NCI-H226 (cell line): ENCODE measurements around the gene ENKUR.

Experiments used
- DNase-seq: peaks from one replicate; pipeline ENCODE4 v3.0.0-alpha.2; 2015

Gene ENKUR

GRCh38 chr10:24938525-24938924 lies 77.4 kb downstream of the ENKUR start:
- no peak for DNase-seq

DNA sequence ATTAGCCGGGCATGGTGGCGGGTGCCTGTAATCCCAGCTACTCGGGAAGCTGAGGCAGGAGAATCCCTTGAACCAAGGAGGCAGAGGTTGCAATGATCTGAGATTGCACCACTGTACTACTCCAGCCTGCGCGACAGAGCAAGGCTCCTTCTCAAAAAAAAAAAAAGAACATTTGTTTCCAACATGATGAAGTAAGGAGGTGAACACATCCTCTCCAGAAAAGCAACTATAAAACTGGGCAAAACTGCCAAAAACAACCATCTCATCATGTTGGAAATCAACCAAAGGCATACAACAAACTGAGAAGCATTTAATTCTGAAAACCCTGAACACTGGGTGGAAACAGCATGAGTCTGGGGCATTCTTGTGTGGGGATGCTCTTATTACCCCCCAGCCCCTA lies 77.9 kb downstream of the ENKUR start:
- DNase-seq: no peak

- no peak for DNase-seq
Measured at GRCh38 chr10:24935504-24936292, 80.3 kb downstream of the ENKUR start.
